Ammon's horn (tissue), 1 donor: ENCODE data around the gene NFKBIB.
"Not testable (repeated sequence)": the region's sequence is repeated elsewhere in the genome, so short reads cannot be mapped to it uniquely, and the experiment has no call there.

ENCODE experiments used
- DNase-seq: peaks from one replicate; pipeline ENCODE4 v3.0.0-alpha.2; 2016; ENCODE audit warnings: low spot score

The NFKBIB gene

GRCh38 chr19:38928391-38929001 lies 28.7 kb downstream of the NFKBIB start:
- DNase-seq = no peak

- DNase-seq = peak; percentile 95
Measured at GRCh38 chr19:38929929-38930775, 30.4 kb downstream of the NFKBIB start, which contains the start of gene SARS2. TSS of gene SARS2 (minus strand) at chr19:38930763. CDS start at chr19:38930736, 27 bp downstream.

GRCh38 chr19:38930776-38931520 lies 31.2 kb downstream of the NFKBIB start, which contains the start of gene MRPS12:
TSS of gene MRPS12 (plus strand) at chr19:38930944. CDS start at chr19:38931295, 351 bp downstream.
- DNase-seq = peak; percentile 100

GRCh38 chr19:38931521-38931793 lies 31.7 kb downstream of the NFKBIB start:
- DNase-seq = no peak

- no peak for DNase-seq
Measured at GRCh38 chr19:38932425-38933179, 32.8 kb downstream of the NFKBIB start.

GRCh38 chr19:38933544-38933943 lies 33.8 kb downstream of the NFKBIB start:
- no peak for DNase-seq

GRCh38 chr19:38939957-38940356 lies 40.2 kb downstream of the NFKBIB start:
- DNase-seq = no peak

- DNase-seq = not testable (repeated sequence)
Measured at GRCh38 chr19:38941466-38941865, 41.7 kb downstream of the NFKBIB start.

- DNase-seq = no peak
Measured at GRCh38 chr19:38941979-38942378, 42.2 kb downstream of the NFKBIB start.

- DNase-seq = no peak
Measured at GRCh38 chr19:38942471-38943181, 42.9 kb downstream of the NFKBIB start.

- DNase-seq = no peak
Measured at GRCh38 chr19:38944981-38945506, 45.3 kb downstream of the NFKBIB start.

GRCh38 chr19:38945562-38946228 lies 45.9 kb downstream of the NFKBIB start:
- DNase-seq = no peak

- DNase-seq = no peak
Measured at GRCh38 chr19:38946229-38947010, 46.7 kb downstream of the NFKBIB start.

GRCh38 chr19:38949580-38950367 lies 50.0 kb downstream of the NFKBIB start:
- peak; percentile 90 for DNase-seq

GRCh38 chr19:38951187-38951586 lies 51.4 kb downstream of the NFKBIB start:
- no peak for DNase-seq

GRCh38 chr19:38952395-38953165 lies 52.8 kb downstream of the NFKBIB start:
- peak; percentile 33 for DNase-seq

GRCh38 chr19:38953677-38954076 lies 53.9 kb downstream of the NFKBIB start:
- no peak for DNase-seq

- no peak for DNase-seq
Measured at GRCh38 chr19:38956264-38956663, 56.5 kb downstream of the NFKBIB start.
